Caco-2 (cell line): ENCODE results near the gene ZNF491. TPM values are rescaled to one million over a fixed set of nuclear protein-coding genes. Genes with fewer than 3 reads are reported as not detected.

Experiments
- BruUV-seq: library from RNA; stranded (reverse); fragments of 400-500 nt; replicated peaks from 2 replicates; lab custom pipeline; 2021; lab: Mats Ljungman, UMichigan
- CTCF ChIA-PET: fragments of 300-600 bp; sonication (Branson Sonifier 250); formaldehyde crosslinking; loops from one replicate; lab custom pipeline; 2022; ENCODE audit warnings: antibody characterized with exemption; lab: Charles Lee
- POLR2A ChIA-PET: fragments of 300-600 bp; sonication (Branson Sonifier 250); formaldehyde crosslinking; loops from one replicate; lab custom pipeline; 2022; ENCODE audit warnings: antibody characterized with exemption; lab: Charles Lee
- DNase-seq, 2 experiments: peaks; one replicate each; pipeline versions ENCODE4 v3.0.0 to v3.0.0-alpha.2; 2020 to 2022
- H3K27me3 ChIP-seq: replicated peaks from 2 replicates; pipeline ENCODE4 v1.6.0; 2011; ENCODE audit warnings: low read length; ENCODE audit not compliant: control insufficient read depth, insufficient read depth
- H3K36me3 ChIP-seq: 2 replicates; pipeline ENCODE4 v1.5.1; 2011; ENCODE audit warnings: low read length; ENCODE audit not compliant: control insufficient read depth, insufficient read depth
- H3K4me1 ChIP-seq: fragments of 250-450 bp; sonication (Bioruptor Pico); 2 replicates; pipeline ENCODE4 v1.5.1; 2020; ENCODE audit warnings: mild to moderate bottlenecking
- H3K4me3 ChIP-seq: 2 replicates; pipeline ENCODE4 v1.5.1; 2011; ENCODE audit warnings: low read depth, mild to moderate bottlenecking, control low read depth, low read length
- H3K9me3 ChIP-seq: fragments of 250-450 bp; sonication (Bioruptor Pico); 2 replicates; pipeline ENCODE4 v1.5.1; 2020; ENCODE audit warnings: mild to moderate bottlenecking, moderate library complexity
- H3K27ac Mint-ChIP-seq: one replicate; pipeline ENCODE4 v1.8.0; 2022; ENCODE audit warnings: mixed read lengths; ENCODE audit not compliant: unreplicated experiment
- H3K27me3 Mint-ChIP-seq: one replicate; pipeline ENCODE4 v1.8.0; 2022; ENCODE audit warnings: mixed read lengths; ENCODE audit not compliant: insufficient read depth, unreplicated experiment
- H3K36me3 Mint-ChIP-seq: one replicate; pipeline ENCODE4 v1.8.0; 2022; ENCODE audit warnings: mild to moderate bottlenecking, mixed read lengths; ENCODE audit not compliant: insufficient read depth, unreplicated experiment
- H3K4me1 Mint-ChIP-seq: one replicate; pipeline ENCODE4 v1.8.0; 2022; ENCODE audit warnings: low read depth, mixed read lengths; ENCODE audit not compliant: unreplicated experiment
- H3K4me3 Mint-ChIP-seq: one replicate; pipeline ENCODE4 v1.8.0; 2022; ENCODE audit warnings: mild to moderate bottlenecking, moderate library complexity, mixed read lengths; ENCODE audit not compliant: unreplicated experiment
- H3K9me3 Mint-ChIP-seq: one replicate; pipeline ENCODE4 v1.8.0; 2022; ENCODE audit warnings: mixed read lengths; ENCODE audit not compliant: unreplicated experiment
- intact Hi-C: fragments of 100-400 bp; cut with micrococcal nuclease; formaldehyde crosslinking; loops from one replicate; pipeline ENCODE4 v1.10.0; 2022; ENCODE audit not compliant: unreplicated experiment
- total RNA-seq: library from RNA; stranded (reverse); gene quantifications from 2 replicates; pipeline ENCODE4 v1.2.3, GENCODE V29; 2022
- TF ChIP-seq, protein P1 (sequence below), 2 experiments: fragments of 200-600 bp in 1 of 2; IDR thresholded peaks; 1 replicate in 1 of 2; 2 replicates in 1 of 2; pipeline versions ENCODE4 v1.5.1 to v1.8.0; 2011 to 2022; ENCODE audit warnings: antibody characterized with exemption in 1 of 2, control low read depth in 1 of 2, inconsistent platforms in 1 of 2, low read depth in 1 of 2, low read length in 1 of 2, mild to moderate bottlenecking in 1 of 2, moderate library complexity in 1 of 2; ENCODE audit not compliant: insufficient read depth in 1 of 2, severe bottlenecking in 1 of 2, unreplicated experiment in 1 of 2

ZNF491 gene
- total RNA-seq, 1 experiment from 2014 or later = 0.20 TPM

DNA sequence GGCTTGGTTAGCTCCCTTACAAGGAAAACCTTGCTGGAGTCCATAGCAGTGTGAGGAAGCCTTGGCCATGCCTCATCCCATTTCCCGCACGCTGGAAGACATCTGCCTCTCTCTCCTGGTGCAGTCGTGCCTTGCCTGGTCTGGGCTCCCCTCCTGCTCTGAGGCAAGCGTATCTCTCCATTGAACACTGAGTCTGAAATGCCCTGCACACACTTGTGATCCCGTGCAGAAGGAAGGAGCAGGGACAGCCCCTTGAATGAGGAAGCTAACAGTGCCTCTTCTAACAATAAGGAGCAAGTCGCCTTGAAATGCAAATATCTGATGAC, 15.3 kb downstream of the ZNF491 start:
- Mint-ChIP-seq H3K27me3 (no peaks in the 10 kb centered on the region), H3K36me3 (peaks cover 28% of the 10 kb centered on the region), H3K4me3 (peak overlapping the region; percentile 86), H3K27ac (peak overlapping the region; percentile 90), H3K4me1 (peaks cover 6% of the 10 kb centered on the region), H3K9me3 (no peaks in the 10 kb centered on the region)
- no TSS peak for BruUV-seq
- intact Hi-C loops = loop anchor here (1.0 to 5.0 kb wide), 2 partner anchors 15 to 329 kb away; partner anchors contain the start of genes ZNF20 and ZNF491
- no peak for DNase-seq
- TF ChIP-seq, protein P1, sequence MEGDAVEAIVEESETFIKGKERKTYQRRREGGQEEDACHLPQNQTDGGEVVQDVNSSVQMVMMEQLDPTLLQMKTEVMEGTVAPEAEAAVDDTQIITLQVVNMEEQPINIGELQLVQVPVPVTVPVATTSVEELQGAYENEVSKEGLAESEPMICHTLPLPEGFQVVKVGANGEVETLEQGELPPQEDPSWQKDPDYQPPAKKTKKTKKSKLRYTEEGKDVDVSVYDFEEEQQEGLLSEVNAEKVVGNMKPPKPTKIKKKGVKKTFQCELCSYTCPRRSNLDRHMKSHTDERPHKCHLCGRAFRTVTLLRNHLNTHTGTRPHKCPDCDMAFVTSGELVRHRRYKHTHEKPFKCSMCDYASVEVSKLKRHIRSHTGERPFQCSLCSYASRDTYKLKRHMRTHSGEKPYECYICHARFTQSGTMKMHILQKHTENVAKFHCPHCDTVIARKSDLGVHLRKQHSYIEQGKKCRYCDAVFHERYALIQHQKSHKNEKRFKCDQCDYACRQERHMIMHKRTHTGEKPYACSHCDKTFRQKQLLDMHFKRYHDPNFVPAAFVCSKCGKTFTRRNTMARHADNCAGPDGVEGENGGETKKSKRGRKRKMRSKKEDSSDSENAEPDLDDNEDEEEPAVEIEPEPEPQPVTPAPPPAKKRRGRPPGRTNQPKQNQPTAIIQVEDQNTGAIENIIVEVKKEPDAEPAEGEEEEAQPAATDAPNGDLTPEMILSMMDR (IDR thresholded peaks at IDR 0.05; ENCODE audit: insufficient read depth in 1 of 2, low read depth in 1 of 2, low read length in 1 of 2, severe bottlenecking in 1 of 2, unreplicated experiment in 1 of 2) = no peak
- ChIA-PET CTCF (interaction anchor here (1.0 to 1.6 kb wide), 2 partner anchors 16 kb away, joined by 11 to 14 read pairs; partner anchors contain the start of gene ZNF491), POLR2A (no interaction called here)
- Histone ChIP-seq H3K9me3 (no peaks in the 10 kb centered on the region; the same call in 1 of the 2 replicates), H3K4me3 (peak overlapping the region; percentile 93), H3K4me1 (peaks cover 5% of the 10 kb centered on the region; the same call in 1 of the 2 replicates), H3K27me3 (no peaks in the 10 kb centered on the region), H3K36me3 (no peaks in the 10 kb centered on the region)

DNA sequence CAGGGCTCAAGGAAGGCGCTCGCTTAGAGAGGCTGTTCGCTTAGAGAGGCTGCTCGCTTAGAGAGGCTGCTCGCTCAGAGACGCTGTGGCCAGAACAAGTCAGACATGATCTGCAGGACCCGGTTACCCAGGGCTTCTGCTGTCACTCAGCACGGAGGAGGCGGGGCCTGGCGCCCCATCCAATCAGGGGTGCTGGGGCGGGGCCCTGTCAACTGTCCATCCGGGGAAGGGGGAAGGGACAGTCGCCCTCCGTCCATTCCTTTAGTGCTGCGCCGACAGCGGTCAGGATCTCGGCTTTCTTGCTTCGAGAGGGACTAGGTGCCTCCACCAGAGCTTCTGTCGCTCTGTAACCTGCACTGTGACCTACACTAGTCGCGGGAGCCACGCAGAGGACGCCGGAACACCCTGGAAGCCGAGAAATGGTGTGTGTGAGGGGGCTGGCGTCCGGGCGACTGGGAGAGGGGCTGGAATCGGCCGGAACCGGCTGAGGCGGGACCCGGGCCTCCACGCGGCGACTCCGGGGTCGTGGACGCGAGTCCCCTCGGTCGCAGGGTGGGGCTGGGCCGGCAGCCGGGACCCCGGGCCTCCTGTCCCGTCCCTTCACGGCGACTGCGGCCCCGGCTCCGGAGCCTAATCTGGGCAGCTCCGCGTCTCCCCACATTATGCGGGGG, 15.8 kb downstream of the ZNF491 start, which contains the start of gene ZNF440:
Gene ZNF440 (plus strand): TSS at position 245 of the 671 bp plus-strand sequence. CDS start 175 bp downstream, at position 420.
- Histone ChIP-seq H3K9me3 (no peaks in the 10 kb centered on the region; the same call in 1 of the 2 replicates), H3K36me3 (no peaks in the 10 kb centered on the region), H3K4me1 (peaks cover 5% of the 10 kb centered on the region; the same call in 1 of the 2 replicates), H3K4me3 (peak within 1 kb of the TSS; percentile 93), H3K27me3 (no peaks in the 10 kb centered on the region)
- Mint-ChIP-seq H3K27me3 (no peaks in the 10 kb centered on the region), H3K27ac (peak within 1 kb of the TSS; percentile 90), H3K4me3 (peak within 1 kb of the TSS; percentile 86), H3K9me3 (no peaks in the 10 kb centered on the region), H3K36me3 (peaks cover 28% of the 10 kb centered on the region), H3K4me1 (peaks cover 6% of the 10 kb centered on the region)
- ChIA-PET CTCF (interaction anchor here (0.7 to 1.6 kb wide), 2 partner anchors 16 to 487 kb away, joined by 3 to 14 read pairs; partner anchors contain the start of gene ZNF491), POLR2A (interaction anchor here (0.6 kb wide), 1 partner anchor 587 kb away, joined by 3 read pairs; the partner anchor contains the start of gene ZNF799)
- intact Hi-C loops = loop anchor here (1.0 to 5.0 kb wide), 2 partner anchors 16 to 328 kb away; partner anchors contain the start of genes ZNF20 and ZNF491
- TSS peak; percentile 67 for BruUV-seq
- peak; percentile 95 to 96 for DNase-seq
- TF ChIP-seq, protein P1 (IDR thresholded peaks at IDR 0.05; ENCODE audit: insufficient read depth in 1 of 2, low read depth in 1 of 2, low read length in 1 of 2, severe bottlenecking in 1 of 2, unreplicated experiment in 1 of 2) = no peak

DNA sequence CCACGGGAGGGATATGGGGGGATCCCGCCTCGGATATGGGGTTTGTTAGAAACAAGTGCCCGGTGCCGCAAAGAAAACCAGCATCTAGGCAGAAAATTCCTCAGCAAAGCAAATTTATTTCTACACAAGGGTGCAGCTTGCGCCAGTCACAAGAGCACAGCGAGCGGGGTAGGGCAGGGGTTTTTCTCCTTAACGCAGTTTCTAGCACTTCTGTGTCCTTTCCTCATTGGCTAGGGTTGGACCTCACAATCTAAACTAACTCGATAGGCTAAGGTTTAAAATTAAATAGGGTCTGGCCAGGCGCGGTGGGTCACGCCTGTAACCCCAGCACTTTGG, 16.3 kb downstream of the ZNF491 start:
- H3K9me3 Mint-ChIP-seq = no peaks in the 10 kb centered on the region
- peak overlapping the region; percentile 93 for H3K4me3 ChIP-seq
- H3K4me3 Mint-ChIP-seq = peak overlapping the region; percentile 86
- ChIA-PET CTCF (interaction anchor here (0.7 to 1.6 kb wide), 2 partner anchors 17 to 488 kb away, joined by 3 to 14 read pairs; partner anchors contain the start of gene ZNF491), POLR2A (interaction anchor here (0.6 kb wide), 2 partner anchors 56 to 586 kb away, joined by 3 to 4 read pairs; partner anchors contain the start of gene ZNF799)
- TF ChIP-seq, protein P1 (IDR thresholded peaks at IDR 0.05; ENCODE audit: insufficient read depth in 1 of 2, low read depth in 1 of 2, low read length in 1 of 2, severe bottlenecking in 1 of 2, unreplicated experiment in 1 of 2) = no peak
- peaks cover 5% of the 10 kb centered on the region; the same call in 1 of the 2 replicates for H3K4me1 ChIP-seq
- peaks cover 28% of the 10 kb centered on the region for H3K36me3 Mint-ChIP-seq
- no peaks in the 10 kb centered on the region for H3K36me3 ChIP-seq
- peaks cover 6% of the 10 kb centered on the region for H3K4me1 Mint-ChIP-seq
- no TSS peak for BruUV-seq
- intact Hi-C loops = loop anchor here (1.0 to 5.0 kb wide), 2 partner anchors 16 to 328 kb away; partner anchors contain the start of genes ZNF20 and ZNF491
- peak overlapping the region; percentile 90 for H3K27ac Mint-ChIP-seq
- H3K27me3 Mint-ChIP-seq = no peaks in the 10 kb centered on the region
- H3K9me3 ChIP-seq = no peaks in the 10 kb centered on the region; the same call in 1 of the 2 replicates
- H3K27me3 ChIP-seq = no peaks in the 10 kb centered on the region
- no peak for DNase-seq
